ENCODE measurements around the gene MPRIP. TPM values are rescaled to one million over a fixed set of nuclear protein-coding genes. Genes with fewer than 3 reads are reported as not detected.

MPRIP gene
- total RNA-seq, 1 experiment from 2014 or later: 132 TPM

GRCh38 chr17:17161121-17161520 is 118.9 kb downstream of the MPRIP start:
- no CpG with 5 or more reads among the region's 6 CpGs for WGBS (ENCODE audit: extremely low coverage, insufficient read length, low lambda C conversion rate)
- no peaks in the 10 kb centered on the region for H3K9me3 Mint-ChIP-seq
- H2BK12ac ChIP-seq (ENCODE audit: insufficient read length, low read depth, low read length): no peak overlapping the region
- H3K9me3 ChIP-seq (ENCODE audit: control insufficient read depth, low read depth, low read length): no peaks in the 10 kb centered on the region
- H3K36me3 Mint-ChIP-seq (ENCODE audit: insufficient read depth in 1 of 3, low read depth in 3 of 3): peaks cover 23 to 64% (median 54%) of the 10 kb centered on the region in 3 experiments; a peak in 6 of 7 replicates
- H4K5ac ChIP-seq (ENCODE audit: insufficient read length, low read depth, low read length): no peak overlapping the region
- H4K20me1 ChIP-seq (ENCODE audit: control insufficient read depth, insufficient read depth, insufficient read length): no peaks in the 10 kb centered on the region
- no peak overlapping the region for H3K9ac ChIP-seq (ENCODE audit: extremely low read depth, insufficient read length, low read length)
- H2BK20ac ChIP-seq (ENCODE audit: low read depth, low read length, poor library complexity, severe bottlenecking): no peak overlapping the region
- no peak overlapping the region for H2AFZ ChIP-seq (ENCODE audit: low read length)
- no peaks in the 10 kb centered on the region for H3K27me3 Mint-ChIP-seq (ENCODE audit: low read depth)
- no peak overlapping the region for H3K4me2 ChIP-seq (ENCODE audit: insufficient read depth, insufficient read length, low read length)
- no peak overlapping the region for H4K91ac ChIP-seq (ENCODE audit: insufficient read length, low read depth, low read length)
- no peak overlapping the region for H3K4me3 Mint-ChIP-seq
- H3K18ac ChIP-seq (ENCODE audit: insufficient read length, low read depth, low read length): no peak overlapping the region
- no peak overlapping the region for H2BK120ac ChIP-seq (ENCODE audit: low read depth, low read length, poor library complexity, severe bottlenecking)
- no peak overlapping the region for H3T11ph ChIP-seq (ENCODE audit: low read length)
- H2BK5ac ChIP-seq (ENCODE audit: insufficient read length, low read length): no peak overlapping the region
- H3K23me2 ChIP-seq (ENCODE audit: insufficient read length, low read depth, low read length, poor library complexity, severe bottlenecking): no peaks in the 10 kb centered on the region
- no peak overlapping the region for H3K23ac ChIP-seq (ENCODE audit: insufficient read length, low read depth, low read length)
- H3K27ac Mint-ChIP-seq: no peak overlapping the region
- H2BK15ac ChIP-seq (ENCODE audit: low read depth, low read length): no peak overlapping the region
- H3K4ac ChIP-seq (ENCODE audit: low read depth, low read length): no peak overlapping the region
- no peak for DNase-seq
- no peaks in the 10 kb centered on the region for H3K4me1 ChIP-seq (ENCODE audit: insufficient read depth, low read length)
- H3K27ac ChIP-seq (ENCODE audit: insufficient read length, low read depth, low read length): no peak overlapping the region
- TF ChIP-seq CTCF (conservative IDR thresholded peaks at IDR 0.05): no peak
- no peaks in the 10 kb centered on the region for H3K79me1 ChIP-seq (ENCODE audit: insufficient read depth, low read depth, low read length, poor library complexity, severe bottlenecking)
- no peaks in the 10 kb centered on the region for H3K79me2 ChIP-seq (ENCODE audit: insufficient read depth, low read length)
- no peak overlapping the region for H3K14ac ChIP-seq (ENCODE audit: insufficient read depth, low read length)
- no peak overlapping the region for H2AK5ac ChIP-seq (ENCODE audit: insufficient read length, low read length)
- H3K4me1 Mint-ChIP-seq: no peaks in the 10 kb centered on the region
- H3K56ac ChIP-seq (ENCODE audit: insufficient read length, low read depth, low read length): no peak overlapping the region
- H3K27me3 ChIP-seq (ENCODE audit: insufficient read depth, low read length): no peaks in the 10 kb centered on the region
- no peak overlapping the region for H4K8ac ChIP-seq (replicated peaks; ENCODE audit: insufficient read length, low read depth, low read length)

Measured in H9 (cell line).